H1 (cell line): ENCODE results near the gene SIX6.

Experiments
- CHD2 ChIP-seq: IDR thresholded peaks from 2 replicates; pipeline ENCODE4 v1.6.1; 2012; ENCODE audit warnings: low read length, improper control_type of control experiment
- CTCF ChIP-seq, 3 experiments: IDR thresholded peaks; 1 replicate in 2 of 3; 2 replicates in 1 of 3; pipeline versions ENCODE4 v1.5.1 to v1.6.1; 2011; ENCODE audit warnings: low read length in 3 of 3, mild to moderate bottlenecking in 3 of 3, inconsistent platforms in 2 of 3, low read depth in 1 of 3, moderate library complexity in 1 of 3; ENCODE audit not compliant: insufficient read depth in 1 of 3; ENCODE audit errors: control extremely low read depth in 1 of 3
- HDAC2 ChIP-seq, 2 experiments: fragments of 300-600 bp in 1 of 2; sonication (generic) in 1 of 2; IDR thresholded peaks; 2 replicates each; pipeline ENCODE4 v1.6.1; 2011 to 2012; ENCODE audit warnings: low read depth in 2 of 2, low read length in 2 of 2, mild to moderate bottlenecking in 2 of 2, moderate library complexity in 2 of 2, borderline replicate concordance in 1 of 2, inconsistent platforms in 1 of 2
- POLR2A ChIP-seq, 2 experiments: IDR thresholded peaks; 1 replicate in 1 of 2; 2 replicates in 1 of 2; pipeline ENCODE4 v1.6.1; 2011; ENCODE audit warnings: low read depth in 2 of 2, low read length in 2 of 2, mild to moderate bottlenecking in 2 of 2; ENCODE audit errors: control extremely low read depth in 1 of 2
- POLR2AphosphoS5 ChIP-seq: IDR thresholded peaks from 2 replicates; pipeline ENCODE4 v1.6.1; 2011; ENCODE audit warnings: low read depth, low read length
- SIRT6 ChIP-seq: IDR thresholded peaks from one replicate; pipeline ENCODE4 v1.7.1; 2012; ENCODE audit warnings: low read length, inconsistent platforms
- SIX5 ChIP-seq: IDR thresholded peaks from 2 replicates; pipeline ENCODE4 v1.6.1; 2011; ENCODE audit warnings: mild to moderate bottlenecking, low read depth, low read length

DNA sequence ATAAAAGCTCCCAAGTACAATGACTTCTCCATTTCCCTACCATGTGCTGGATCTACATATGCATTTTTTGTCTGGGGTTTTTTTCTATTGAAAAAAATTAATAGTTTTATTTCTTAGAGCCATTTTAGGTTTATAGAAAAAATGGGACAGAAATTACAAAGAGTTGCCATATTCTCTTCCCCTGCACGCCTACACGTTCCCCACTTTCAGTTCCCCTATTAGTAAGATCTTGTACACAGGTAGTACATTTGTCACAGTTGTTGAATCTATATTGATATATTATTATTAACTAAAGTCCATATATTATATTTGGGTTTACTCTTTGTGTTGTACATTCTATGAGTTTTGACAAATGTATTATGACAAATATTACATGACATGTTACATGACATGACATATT is 35.7 kb downstream of the SIX6 start:
- TF ChIP-seq POLR2A (IDR thresholded peaks at IDR 0.05; ENCODE audit: control extremely low read depth in 1 of 2, low read depth in 2 of 2, low read length in 2 of 2) = no peak
- no peak for TF ChIP-seq CHD2
- TF ChIP-seq POLR2AphosphoS5 = no peak
- no peak for TF ChIP-seq SIRT6
- TF ChIP-seq SIX5 = no peak
- TF ChIP-seq HDAC2 (IDR thresholded peaks at IDR 0.05; ENCODE audit: borderline replicate concordance in 1 of 2, low read depth in 2 of 2, low read length in 2 of 2) = no peak
- no peak for TF ChIP-seq CTCF (IDR thresholded peaks at IDR 0.05; ENCODE audit: control extremely low read depth in 1 of 3, insufficient read depth in 1 of 3, low read depth in 1 of 3, low read length in 3 of 3)
